GM23248 (cell line): ENCODE data around the gene GASK1B.

Experiments
- EZH2 ChIP-seq: fragments of 200-600 bp; sonication (generic); IDR thresholded peaks from 2 replicates; pipeline ENCODE4 v1.6.1; 2018; ENCODE audit warnings: antibody characterized with exemption, mild to moderate bottlenecking; ENCODE audit not compliant: insufficient read depth, poor library complexity, severe bottlenecking
- EZH2phosphoT487 ChIP-seq: fragments of 200-600 bp; sonication (generic); IDR thresholded peaks from 2 replicates; pipeline ENCODE4 v1.6.1; 2018; ENCODE audit warnings: antibody characterized with exemption, moderate library complexity, mild to moderate bottlenecking, low read depth; ENCODE audit not compliant: insufficient read depth

- TF ChIP-seq EZH2phosphoT487 (no peak), EZH2 (no peak)
These were observed 44.9 kb upstream of the GASK1B start for GRCh38 chr4:158217763-158218162.
